HepG2 (cell line): Measurements from ENCODE around the gene LAMB4. TPM values are rescaled to one million over a fixed set of nuclear protein-coding genes. Genes with fewer than 3 reads are reported as not detected.

Source experiments
- CHCHD3 ChIP-seq: sonication (generic); formaldehyde crosslinking; IDR thresholded peaks from 2 replicates; pipeline ENCODE4 v1.8.0; 2022; ENCODE audit warnings: mild to moderate bottlenecking, missing genetic modification reagents, moderate library complexity
- FOXJ3 ChIP-seq: sonication (generic); formaldehyde crosslinking; IDR thresholded peaks from 2 replicates; pipeline ENCODE4 v1.4.0; 2020; ENCODE audit warnings: missing genetic modification reagents, mild to moderate bottlenecking, borderline replicate concordance
- HNRNPUL1 ChIP-seq: fragments of 200-400 bp; formaldehyde crosslinking; IDR thresholded peaks from 2 replicates; pipeline ENCODE4 v1.6.1; 2017; ENCODE audit warnings: low read depth, mild to moderate bottlenecking, low read length, moderate library complexity
- HOXA9 ChIP-seq: sonication (generic); formaldehyde crosslinking; IDR thresholded peaks from 2 replicates; pipeline ENCODE4 v1.8.1; 2022; ENCODE audit warnings: missing genetic modification reagents, mild to moderate bottlenecking, moderate library complexity, borderline replicate concordance
- JUNB ChIP-seq: sonication (generic); formaldehyde crosslinking; IDR thresholded peaks from 2 replicates; pipeline ENCODE4 v1.8.0; 2022; ENCODE audit warnings: missing genetic modification reagents, mild to moderate bottlenecking, borderline replicate concordance
- JUND ChIP-seq: sonication (generic); formaldehyde crosslinking; IDR thresholded peaks from 2 replicates; pipeline ENCODE4 v1.8.0; 2022; ENCODE audit warnings: mild to moderate bottlenecking, missing genetic modification reagents
- MLLT10 ChIP-seq: sonication (generic); formaldehyde crosslinking; IDR thresholded peaks from 2 replicates; pipeline ENCODE4 v1.4.0; 2020; ENCODE audit warnings: missing genetic modification reagents
- MLX ChIP-seq: IDR thresholded peaks from 2 replicates; pipeline ENCODE4 v1.6.1; 2016
- MTA3 ChIP-seq: sonication (generic); formaldehyde crosslinking; IDR thresholded peaks from 2 replicates; pipeline ENCODE4 v1.4.0; 2020; ENCODE audit warnings: missing genetic modification reagents
- NBN ChIP-seq: fragments of 450-650 bp; conservative IDR thresholded peaks from 2 replicates; pipeline ENCODE4 v1.6.1; 2017
- PBX3 ChIP-seq: sonication (generic); formaldehyde crosslinking; IDR thresholded peaks from 2 replicates; pipeline ENCODE4 v1.8.1; 2023; ENCODE audit warnings: missing genetic modification reagents, inconsistent platforms, borderline replicate concordance
- REXO4 ChIP-seq: sonication (generic); formaldehyde crosslinking; IDR thresholded peaks from 2 replicates; pipeline ENCODE4 v1.8.0; 2022; ENCODE audit warnings: missing genetic modification reagents, mild to moderate bottlenecking, borderline replicate concordance
- RFXAP ChIP-seq: sonication (generic); formaldehyde crosslinking; IDR thresholded peaks from 2 replicates; pipeline ENCODE4 v1.4.0; 2020; ENCODE audit warnings: missing genetic modification reagents, borderline replicate concordance
- SIX1 ChIP-seq: sonication (generic); formaldehyde crosslinking; IDR thresholded peaks from 2 replicates; pipeline ENCODE4 v1.4.0; 2020; ENCODE audit warnings: missing genetic modification reagents, borderline replicate concordance
- SRF ChIP-seq: IDR thresholded peaks from 2 replicates; pipeline ENCODE4 v1.6.1; 2011; ENCODE audit warnings: mild to moderate bottlenecking, low read depth, low read length, moderate library complexity
- SSRP1 ChIP-seq: IDR thresholded peaks from 2 replicates; pipeline ENCODE4 v1.6.1; 2016; ENCODE audit warnings: control low read depth
- TFAP4 ChIP-seq: sonication (generic); IDR thresholded peaks from 2 replicates; pipeline ENCODE4 v1.6.1; 2016; ENCODE audit warnings: low read depth, borderline replicate concordance
- THAP11 ChIP-seq: IDR thresholded peaks from 2 replicates; pipeline ENCODE4 v1.6.1; 2016; ENCODE audit warnings: missing biosample characterization, missing genetic modification reagents
- ZBTB44 ChIP-seq: sonication (generic); formaldehyde crosslinking; IDR thresholded peaks from 2 replicates; pipeline ENCODE4 v1.4.0; 2020; ENCODE audit warnings: missing genetic modification reagents
- ZFP90 ChIP-seq: sonication (generic); formaldehyde crosslinking; IDR thresholded peaks from 2 replicates; pipeline ENCODE4 v1.8.0; 2022; ENCODE audit warnings: missing genetic modification reagents, mild to moderate bottlenecking, inconsistent platforms, borderline replicate concordance
- ZNF317 ChIP-seq: sonication (generic); formaldehyde crosslinking; IDR thresholded peaks from 2 replicates; pipeline ENCODE4 v1.5.0; 2020; ENCODE audit warnings: mild to moderate bottlenecking, missing genetic modification reagents
- ZNF33B ChIP-seq: sonication (generic); formaldehyde crosslinking; IDR thresholded peaks from 2 replicates; pipeline ENCODE4 v1.5.1; 2020; ENCODE audit warnings: mild to moderate bottlenecking, missing genetic modification reagents
- ZNF576 ChIP-seq: sonication (generic); formaldehyde crosslinking; IDR thresholded peaks from 2 replicates; pipeline ENCODE4 v1.4.0; 2020; ENCODE audit warnings: mild to moderate bottlenecking, missing genetic modification reagents
- ZNF589 ChIP-seq: sonication (generic); formaldehyde crosslinking; conservative IDR thresholded peaks from 2 replicates; pipeline ENCODE4 v1.8.0; 2022; ENCODE audit warnings: mild to moderate bottlenecking, moderate library complexity, missing genetic modification reagents
- ZNF652 ChIP-seq: IDR thresholded peaks from 2 replicates; pipeline ENCODE4 v1.6.1; 2016; ENCODE audit warnings: low read depth, borderline replicate concordance
- ZNF746 ChIP-seq: sonication (generic); formaldehyde crosslinking; IDR thresholded peaks from 2 replicates; pipeline ENCODE4 v1.8.0; 2022; ENCODE audit warnings: mild to moderate bottlenecking, missing genetic modification reagents
- polyA plus RNA-seq, 8 experiments: library from polyadenylated mRNA; depleted of rRNA in 3 of 8; stranded (reverse) in 7 of 8; unstranded in 1 of 8; fragments of >200 nt; fragmentation: Illumina TruSeq in 4 of 8; extraction: Trizol in 4 of 8; gene quantifications; 2 replicates each; pipeline versions ENCODE4 v1.2.1 to v1.2.3, GENCODE V29; 2011 to 2016; ENCODE audit warnings: low read depth in 4 of 8, missing spikeins in 1 of 8, mixed read lengths in 1 of 8; ENCODE audit not compliant: insufficient read depth in 1 of 8
- total RNA-seq, 5 experiments: library from RNA; depleted of rRNA; stranded (reverse); fragments of >200 nt; fragmentation: Illumina TruSeq; extraction: Trizol; gene quantifications; 2 replicates each; pipeline ENCODE4 v1.2.3, GENCODE V29; 2016; ENCODE audit warnings: low read depth in 1 of 5

LAMB4 gene
- total and polyA plus RNA-seq, 2 of the 13 experiments (the other 11 are each of a cell fraction or from before 2014, with no cell fraction given) = 0.05 TPM; not detected in 1

GRCh38 chr7:108012499-108013430 lies 117.4 kb downstream of the LAMB4 start (continued):
- TF ChIP-seq PBX3 (no peak), HNRNPUL1 (no peak), THAP11 (peak; percentile 57), TFAP4 (peak; percentile 34; the same call in 1 of the 2 replicates), MLLT10 (CRISPR knock-in tag) (no peak), FOXJ3 (CRISPR knock-in tag) (peak; percentile 68; the same call in 1 of the 2 replicates), RFXAP (CRISPR knock-in tag) (no peak), ZBTB44 (CRISPR knock-in tag) (no peak), CHCHD3 (CRISPR knock-in tag) (no peak), SIX1 (CRISPR knock-in tag) (no peak; the same call in 1 of the 2 replicates), SSRP1 (CRISPR knock-in tag) (peak; percentile 30; the same call in 1 of the 2 replicates), ZNF589 (CRISPR knock-in tag) (no peak), JUND (no peak), ZNF317 (CRISPR knock-in tag) (no peak), HOXA9 (CRISPR knock-in tag) (no peak), ZFP90 (CRISPR knock-in tag) (no peak), ZNF746 (CRISPR knock-in tag) (no peak), ZNF576 (CRISPR knock-in tag) (no peak), ZNF33B (CRISPR knock-in tag) (no peak), ZNF652 (CRISPR knock-in tag) (peak; percentile 44; the same call in 1 of the 2 replicates), NBN (no peak), MLX (CRISPR knock-in tag) (peak; percentile 64; the same call in 1 of the 2 replicates), REXO4 (CRISPR knock-in tag) (no peak), JUNB (CRISPR knock-in tag) (peak; percentile 22; the same call in 1 of the 2 replicates), SRF (no peak), MTA3 (CRISPR knock-in tag) (no peak)
